Measurements from ENCODE around the gene SDK1. TPM values are rescaled to one million over a fixed set of nuclear protein-coding genes. Genes with fewer than 3 reads are reported as not detected.

The SDK1 gene
- total and polyA plus RNA-seq, 2 of the 8 experiments (the other 6 are each of a cell fraction or from before 2014, with no cell fraction given) = 3.3 to 7.2 TPM

DNA sequence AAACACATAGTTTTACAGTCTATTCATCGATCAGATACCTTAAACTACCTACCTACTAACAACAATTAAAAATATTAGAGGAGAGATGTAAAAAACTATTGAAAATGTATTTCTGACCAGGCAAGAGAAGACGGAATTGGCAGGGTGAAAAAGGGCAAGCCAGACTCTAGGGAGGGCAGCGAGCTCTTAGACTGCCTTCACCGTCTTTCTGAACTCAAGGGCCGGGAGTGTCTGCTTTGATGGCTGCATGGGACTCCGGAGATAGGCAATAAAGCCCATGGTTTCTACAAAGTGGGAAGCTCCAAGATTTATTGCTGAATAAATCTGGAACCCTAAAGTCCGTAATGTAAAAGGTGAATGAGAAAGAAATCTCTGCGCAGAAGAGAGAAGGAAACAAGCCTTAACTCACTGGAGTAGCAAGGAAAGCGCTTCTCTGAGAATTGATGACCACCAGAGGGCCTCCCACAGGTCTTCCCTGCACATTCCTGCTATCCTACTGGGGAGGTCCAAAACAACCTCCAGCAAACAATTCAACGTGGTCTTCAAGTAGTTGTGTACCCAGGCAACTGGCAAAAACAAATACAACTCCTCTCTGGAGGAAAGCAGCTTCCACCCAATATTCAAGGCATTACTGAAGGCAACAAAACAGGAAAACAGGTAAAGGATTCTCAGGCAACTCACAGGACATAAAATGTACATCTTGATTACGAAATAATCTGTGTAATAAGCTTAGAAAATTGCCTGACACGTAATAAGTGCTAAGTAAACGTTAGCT lies 181.3 kb downstream of the SDK1 start (continued):
- TF ChIP-seq FOSL1 (IDR thresholded peaks at IDR 0.05; ENCODE audit: insufficient read depth, low read depth, low read length) (no peak), KDM5A (IDR thresholded peaks at IDR 0.05; ENCODE audit: low read length) (no peak), BCL11A (IDR thresholded peaks at IDR 0.05; ENCODE audit: low read depth in 2 of 2, low read length in 2 of 2) (no peak), MAFK (IDR thresholded peaks at IDR 0.05; ENCODE audit: low read depth, low read length) (no peak), TCF12 (IDR thresholded peaks at IDR 0.05; ENCODE audit: low read depth, low read length) (no peak)
- TF ChIP-seq, protein P1, sequence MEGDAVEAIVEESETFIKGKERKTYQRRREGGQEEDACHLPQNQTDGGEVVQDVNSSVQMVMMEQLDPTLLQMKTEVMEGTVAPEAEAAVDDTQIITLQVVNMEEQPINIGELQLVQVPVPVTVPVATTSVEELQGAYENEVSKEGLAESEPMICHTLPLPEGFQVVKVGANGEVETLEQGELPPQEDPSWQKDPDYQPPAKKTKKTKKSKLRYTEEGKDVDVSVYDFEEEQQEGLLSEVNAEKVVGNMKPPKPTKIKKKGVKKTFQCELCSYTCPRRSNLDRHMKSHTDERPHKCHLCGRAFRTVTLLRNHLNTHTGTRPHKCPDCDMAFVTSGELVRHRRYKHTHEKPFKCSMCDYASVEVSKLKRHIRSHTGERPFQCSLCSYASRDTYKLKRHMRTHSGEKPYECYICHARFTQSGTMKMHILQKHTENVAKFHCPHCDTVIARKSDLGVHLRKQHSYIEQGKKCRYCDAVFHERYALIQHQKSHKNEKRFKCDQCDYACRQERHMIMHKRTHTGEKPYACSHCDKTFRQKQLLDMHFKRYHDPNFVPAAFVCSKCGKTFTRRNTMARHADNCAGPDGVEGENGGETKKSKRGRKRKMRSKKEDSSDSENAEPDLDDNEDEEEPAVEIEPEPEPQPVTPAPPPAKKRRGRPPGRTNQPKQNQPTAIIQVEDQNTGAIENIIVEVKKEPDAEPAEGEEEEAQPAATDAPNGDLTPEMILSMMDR (IDR thresholded peaks at IDR 0.05; ENCODE audit: control extremely low read depth in 1 of 3, insufficient read depth in 1 of 3, low read depth in 1 of 3, low read length in 3 of 3) = peak; percentile 53 to 83 (median 80)
